SK-N-SH treated with all-trans-retinoic acid at 6 μM for 48 hours (cell line): ENCODE data around the gene ABCA13.

Experiments
- ARNTL ChIP-seq: fragments of 450-650 bp; formaldehyde crosslinking; IDR thresholded peaks from 2 replicates; pipeline ENCODE4 v1.5.0; 2020; ENCODE audit warnings: low read depth, mild to moderate bottlenecking, moderate library complexity, borderline replicate concordance
- BACH2 ChIP-seq: fragments of 250-450 bp; sonication (Bioruptor Pico); IDR thresholded peaks from 2 replicates; pipeline ENCODE4 v1.9.0; 2021; ENCODE audit warnings: mild to moderate bottlenecking, borderline replicate concordance
- GLIS3 ChIP-seq: fragments of 250-450 bp; sonication (Bioruptor Pico); IDR thresholded peaks from 2 replicates; pipeline ENCODE4 v1.5.0; 2020; ENCODE audit warnings: mild to moderate bottlenecking, moderate library complexity
- ZFP3 ChIP-seq: fragments of 250-450 bp; sonication (Bioruptor Pico); IDR thresholded peaks from 2 replicates; pipeline ENCODE4 v1.5.0; 2020; ENCODE audit warnings: mild to moderate bottlenecking, moderate library complexity
- ZFP30 ChIP-seq: fragments of 450-650 bp; formaldehyde crosslinking; IDR thresholded peaks from 2 replicates; pipeline ENCODE4 v1.5.0; 2022; ENCODE audit warnings: mild to moderate bottlenecking, moderate library complexity

DNA sequence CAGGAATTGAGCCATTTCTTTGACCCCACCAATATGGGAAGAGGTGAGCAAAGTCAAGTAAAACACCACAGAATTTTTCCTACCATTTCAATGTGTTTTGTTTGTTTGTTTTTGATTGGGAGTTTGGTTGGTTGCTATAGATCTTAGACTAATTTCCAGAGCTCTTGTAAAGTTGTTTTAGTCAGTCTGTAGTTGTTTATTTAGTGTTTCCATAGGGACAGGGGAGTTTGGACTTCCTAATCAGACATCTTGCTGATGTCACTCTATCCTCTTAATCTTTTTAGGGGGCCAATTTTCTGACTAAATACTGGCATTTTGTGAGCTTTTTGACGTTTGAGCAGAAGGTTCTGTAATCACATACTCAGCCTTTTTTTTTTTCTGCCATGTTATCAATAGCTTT, 266.9 kb downstream of the ABCA13 start:
- TF ChIP-seq BACH2 (CRISPR knock-in tag) (no peak), ZFP30 (CRISPR knock-in tag) (no peak), ZFP3 (no peak), ARNTL (CRISPR knock-in tag) (no peak), GLIS3 (CRISPR knock-in tag) (no peak)
